ENCODE results near the gene CCDC57.

CCDC57 gene

DNA sequence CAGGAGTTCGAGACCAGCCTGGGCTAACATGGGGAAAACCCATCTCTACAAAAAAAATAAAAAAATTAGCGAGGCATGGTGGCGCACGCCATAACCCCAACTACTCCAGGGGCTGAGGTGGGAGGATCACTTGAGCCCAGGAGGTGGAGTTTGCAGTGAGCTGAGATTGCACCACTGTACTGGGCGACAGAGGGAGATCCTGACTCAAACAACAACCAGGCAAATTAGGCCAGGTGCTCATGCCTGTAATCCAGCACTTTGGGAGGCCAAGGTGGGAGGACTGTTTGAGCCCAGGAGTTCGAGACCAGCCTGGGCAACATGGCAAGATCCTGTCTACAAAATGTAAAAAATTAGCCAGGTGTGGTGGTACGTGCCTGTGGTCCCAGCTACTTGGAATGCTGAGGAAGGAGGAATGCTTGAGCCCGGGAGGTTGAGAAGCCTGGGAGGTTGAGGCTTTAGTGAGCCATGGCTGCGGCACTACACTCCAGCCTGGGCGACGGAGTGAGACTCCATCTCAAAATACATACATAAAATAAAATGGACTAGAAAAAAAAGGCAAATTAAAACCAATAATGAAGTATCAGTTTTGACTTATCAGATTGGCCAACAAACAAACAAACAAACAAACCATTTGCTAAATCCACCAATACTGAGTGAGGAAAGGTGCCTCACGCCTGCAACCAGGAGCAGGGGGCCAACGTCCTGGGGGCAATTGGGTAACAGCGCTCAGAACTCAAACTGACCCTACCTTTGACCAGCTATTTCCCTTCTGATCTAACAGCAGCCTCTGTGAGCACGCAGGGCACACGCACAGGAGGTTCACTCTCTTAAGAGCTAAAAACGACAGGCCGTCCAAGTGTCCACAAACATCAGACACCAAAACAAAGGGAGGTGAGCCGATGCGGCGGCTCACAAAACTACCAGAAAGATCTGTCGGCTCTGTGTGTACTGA, 95.2 kb downstream of the CCDC57 start:
- DNase-seq (ENCODE audit: extremely low read depth, low read depth), result no peak
- TF ChIP-seq, protein P1, sequence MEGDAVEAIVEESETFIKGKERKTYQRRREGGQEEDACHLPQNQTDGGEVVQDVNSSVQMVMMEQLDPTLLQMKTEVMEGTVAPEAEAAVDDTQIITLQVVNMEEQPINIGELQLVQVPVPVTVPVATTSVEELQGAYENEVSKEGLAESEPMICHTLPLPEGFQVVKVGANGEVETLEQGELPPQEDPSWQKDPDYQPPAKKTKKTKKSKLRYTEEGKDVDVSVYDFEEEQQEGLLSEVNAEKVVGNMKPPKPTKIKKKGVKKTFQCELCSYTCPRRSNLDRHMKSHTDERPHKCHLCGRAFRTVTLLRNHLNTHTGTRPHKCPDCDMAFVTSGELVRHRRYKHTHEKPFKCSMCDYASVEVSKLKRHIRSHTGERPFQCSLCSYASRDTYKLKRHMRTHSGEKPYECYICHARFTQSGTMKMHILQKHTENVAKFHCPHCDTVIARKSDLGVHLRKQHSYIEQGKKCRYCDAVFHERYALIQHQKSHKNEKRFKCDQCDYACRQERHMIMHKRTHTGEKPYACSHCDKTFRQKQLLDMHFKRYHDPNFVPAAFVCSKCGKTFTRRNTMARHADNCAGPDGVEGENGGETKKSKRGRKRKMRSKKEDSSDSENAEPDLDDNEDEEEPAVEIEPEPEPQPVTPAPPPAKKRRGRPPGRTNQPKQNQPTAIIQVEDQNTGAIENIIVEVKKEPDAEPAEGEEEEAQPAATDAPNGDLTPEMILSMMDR (IDR thresholded peaks at IDR 0.05; ENCODE audit: low read depth, low read length), result no peak

DNA sequence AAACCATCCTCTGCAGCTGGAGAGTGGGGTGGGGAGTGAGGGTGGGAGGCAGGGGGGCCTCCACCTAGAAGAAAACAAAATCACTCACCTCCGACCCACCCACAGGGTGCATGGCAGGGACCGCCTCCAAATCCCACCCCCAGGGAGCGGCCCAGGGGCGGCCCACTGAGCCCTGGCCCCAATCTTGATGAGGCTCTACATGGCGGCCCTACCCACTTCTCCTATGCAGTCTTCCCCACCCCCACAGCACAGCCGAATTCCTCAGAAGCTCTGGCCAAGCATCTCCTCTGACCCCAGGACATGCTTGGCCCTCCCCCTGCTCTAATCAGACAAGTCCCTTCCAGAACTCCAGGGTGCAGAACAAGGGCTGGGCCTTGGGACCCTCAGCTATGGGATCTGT, 96.4 kb downstream of the CCDC57 start:
- TF ChIP-seq, protein P1 (IDR thresholded peaks at IDR 0.05; ENCODE audit: low read depth, low read length), result no peak
- no peak for DNase-seq (ENCODE audit: extremely low read depth, low read depth)

DNA sequence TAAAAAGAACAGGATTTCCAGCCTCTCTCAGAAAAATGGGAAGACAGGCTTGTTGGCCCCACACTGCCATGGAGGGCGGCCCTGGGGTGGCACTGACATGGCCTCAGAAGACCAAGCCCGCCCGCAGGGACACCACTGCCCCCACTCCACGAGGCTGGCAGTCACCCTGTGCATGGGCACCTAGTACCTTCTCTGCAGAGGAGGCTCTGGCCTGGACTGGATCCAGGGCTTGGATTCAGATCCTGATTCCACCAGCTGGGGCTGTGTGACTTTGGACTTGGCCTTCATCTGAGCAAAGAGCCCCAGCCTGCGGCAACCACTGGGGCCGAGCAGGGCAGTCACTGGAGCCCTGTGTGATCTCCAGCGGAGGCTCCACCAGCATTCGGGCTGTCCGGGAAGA, 97.8 kb downstream of the CCDC57 start:
- no peak for DNase-seq (ENCODE audit: extremely low read depth, low read depth)
- TF ChIP-seq, protein P1 (IDR thresholded peaks at IDR 0.05; ENCODE audit: low read depth, low read length), result no peak

DNA sequence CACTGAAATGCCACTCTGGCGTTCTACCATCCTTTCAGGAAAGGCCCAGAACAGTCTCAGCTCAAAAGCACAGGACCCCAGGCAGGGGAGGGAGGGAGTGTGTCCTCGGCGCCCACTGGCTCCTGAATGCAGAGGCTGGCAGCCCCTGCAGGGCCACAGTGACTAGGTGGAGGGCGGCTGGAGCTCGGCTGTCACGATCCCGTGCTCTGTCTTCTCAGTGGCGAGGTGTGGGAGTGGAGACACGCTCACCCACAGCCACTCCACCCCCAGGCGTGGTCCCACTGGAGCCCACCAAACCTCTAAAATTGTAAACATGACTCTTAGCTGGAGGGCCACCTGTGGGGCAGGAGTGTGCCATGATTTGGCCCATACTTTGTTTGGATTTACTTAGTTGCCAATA, 98.2 kb downstream of the CCDC57 start:
- TF ChIP-seq, protein P1 (IDR thresholded peaks at IDR 0.05; ENCODE audit: low read depth, low read length), result no peak
- no peak for DNase-seq (ENCODE audit: extremely low read depth, low read depth)

DNA sequence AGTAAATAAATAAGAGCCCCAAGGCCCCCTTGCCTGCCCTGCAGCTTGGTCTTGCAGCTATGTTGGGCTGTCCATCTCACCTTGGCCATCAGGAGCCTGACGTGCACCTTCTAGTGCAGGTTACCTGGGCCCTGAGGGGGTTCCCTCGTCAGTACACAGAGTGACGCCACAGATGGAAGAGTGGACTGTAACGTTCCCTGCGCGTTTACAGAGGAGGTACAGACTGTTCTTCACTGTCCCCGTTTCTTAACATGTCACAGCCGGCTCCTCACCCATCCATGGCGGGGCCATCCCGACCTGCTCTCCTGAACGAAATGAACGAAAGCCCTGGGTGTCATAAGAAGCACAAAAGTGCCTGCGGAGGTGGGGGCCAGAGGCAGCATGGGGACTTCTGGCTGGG, 98.7 kb downstream of the CCDC57 start:
- TF ChIP-seq, protein P1 (IDR thresholded peaks at IDR 0.05; ENCODE audit: low read depth, low read length), result no peak
- DNase-seq (ENCODE audit: extremely low read depth, low read depth), result no peak

DNA sequence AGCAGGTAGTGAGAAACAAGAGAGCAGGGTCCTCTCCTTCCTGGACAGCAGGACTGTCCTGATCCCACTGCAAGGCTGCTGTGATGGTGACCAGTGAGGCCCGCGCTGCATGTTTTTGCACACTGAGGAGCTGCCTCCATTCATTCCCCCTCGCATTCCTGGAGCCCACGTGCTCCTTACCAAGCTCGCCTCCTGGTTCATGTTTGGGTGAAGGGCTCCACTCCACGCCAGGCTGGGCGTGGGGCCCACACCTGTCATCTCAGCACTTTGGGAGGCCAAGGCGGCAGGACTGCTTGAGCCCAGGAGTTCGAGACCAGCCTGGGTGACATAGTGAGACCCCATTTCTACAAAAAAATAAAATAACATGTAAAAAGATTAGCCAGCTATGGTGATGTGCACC, 99.2 kb downstream of the CCDC57 start:
- no peak for DNase-seq (ENCODE audit: extremely low read depth, low read depth)
- TF ChIP-seq, protein P1 (IDR thresholded peaks at IDR 0.05; ENCODE audit: low read depth, low read length), result no peak

DNA sequence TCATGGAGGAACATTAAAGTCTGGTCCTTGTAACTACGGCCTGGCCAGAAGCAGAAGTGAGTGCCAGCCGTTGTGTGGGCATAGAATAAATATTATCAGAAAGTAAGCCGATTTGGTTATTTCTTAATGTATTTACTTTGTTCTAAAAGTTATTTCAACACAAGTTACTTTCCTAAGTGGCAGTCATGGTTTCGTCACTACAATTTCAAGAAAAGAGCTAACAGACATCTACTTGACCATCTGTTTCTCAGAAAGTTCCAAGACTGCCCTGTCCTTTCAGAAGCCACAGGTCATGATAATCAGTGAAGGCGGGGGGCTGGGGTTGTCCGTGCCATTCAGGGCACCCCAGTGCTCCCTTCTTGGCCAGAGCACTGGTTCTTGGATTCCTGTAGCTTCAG, 99.7 kb downstream of the CCDC57 start:
- DNase-seq (ENCODE audit: extremely low read depth, low read depth), result no peak
- TF ChIP-seq, protein P1 (IDR thresholded peaks at IDR 0.05; ENCODE audit: low read depth, low read length), result no peak
